Pons (tissue), 1 donor: ENCODE measurements around the gene LRMDA.

Experiments
- DNase-seq: peaks from one replicate; pipeline ENCODE4 v3.0.0-alpha.2; 2016; ENCODE audit warnings: low spot score

Gene LRMDA

GRCh38 chr10:75475460-75476182 lies 44.2 kb downstream of the LRMDA start:
- no peak for DNase-seq

DNA sequence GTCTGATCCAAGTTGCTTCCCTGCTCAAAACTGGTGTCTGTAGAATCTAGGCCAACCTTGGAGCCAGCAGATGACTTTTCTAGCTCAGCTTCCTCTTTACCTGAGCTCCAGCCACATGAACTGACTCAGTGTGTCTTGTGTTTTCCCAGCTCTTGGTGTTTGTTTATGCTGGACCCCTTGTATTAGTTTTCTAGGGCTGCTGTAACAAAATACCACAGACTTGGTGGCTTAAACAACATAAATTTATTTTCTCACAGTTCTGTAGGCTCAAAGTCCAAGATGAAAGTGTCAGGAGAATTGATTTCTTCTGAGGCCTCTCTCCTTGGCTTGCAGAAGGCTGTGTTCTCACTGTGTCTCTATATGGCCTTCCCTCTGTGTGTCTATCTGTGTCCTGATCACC lies 45.1 kb downstream of the LRMDA start:
- DNase-seq = no peak

DNA sequence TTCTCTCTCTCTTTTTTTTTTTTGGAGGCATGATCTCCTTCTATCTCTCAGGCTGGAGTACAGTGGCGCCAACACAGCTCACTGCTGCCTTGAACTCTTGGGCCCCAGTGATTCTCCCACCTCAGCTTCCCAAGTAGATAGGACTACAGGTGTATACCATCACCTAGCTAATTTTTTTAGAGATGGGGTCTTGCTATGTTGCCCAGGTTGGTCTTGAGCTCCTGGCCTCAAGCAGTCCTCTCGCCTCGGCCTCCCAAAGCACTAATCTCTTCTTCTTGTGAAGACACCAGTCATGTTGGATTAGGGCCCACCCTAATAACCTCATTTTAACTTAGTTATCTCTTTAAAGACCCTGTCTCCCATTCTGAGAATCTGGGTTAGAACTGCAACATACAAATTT lies 45.6 kb downstream of the LRMDA start:
- DNase-seq = no peak

DNA sequence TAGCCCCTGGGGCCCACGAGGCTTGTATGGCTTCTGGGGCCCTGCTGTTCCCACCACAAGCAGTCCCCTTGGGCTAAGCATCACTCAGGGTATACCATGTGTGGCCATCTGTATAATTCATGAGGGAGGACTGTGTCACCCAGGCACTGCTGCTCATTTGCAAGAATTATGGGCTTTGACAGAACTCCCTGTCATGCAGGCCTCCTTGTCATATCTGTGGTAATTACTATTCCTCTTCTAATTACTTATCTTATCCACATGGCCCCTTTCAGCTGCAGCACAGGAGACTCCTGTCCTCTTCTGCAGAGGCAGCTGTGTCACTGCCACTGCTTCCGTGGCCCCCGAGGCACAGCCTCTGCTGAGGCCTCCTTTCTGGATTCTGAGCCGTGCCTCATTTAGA lies 46.3 kb downstream of the LRMDA start:
- DNase-seq = no peak

- no peak for DNase-seq
These were observed 49.0 kb downstream of the LRMDA start for GRCh38 chr10:75480374-75480773.

DNA sequence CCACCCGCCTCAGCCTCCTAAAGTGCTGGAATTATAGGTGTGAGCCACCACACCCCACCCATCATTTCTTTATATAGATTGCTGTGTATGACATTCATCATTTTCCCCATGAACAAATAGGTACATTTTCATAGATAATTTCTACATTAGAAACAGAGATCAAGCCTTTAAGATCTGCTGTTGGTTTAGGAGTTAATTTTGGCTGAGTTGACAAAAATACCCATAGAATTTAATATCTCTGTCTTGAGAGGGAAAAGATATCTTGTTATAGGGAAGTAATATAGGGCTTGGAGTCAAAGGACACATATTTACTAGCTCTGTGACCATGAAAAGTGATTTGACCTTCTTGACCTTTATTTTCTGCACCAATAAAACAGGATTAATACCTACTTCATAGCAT lies 51.8 kb downstream of the LRMDA start:
- DNase-seq = no peak

- no peak for DNase-seq
These were observed 53.3 kb downstream of the LRMDA start for GRCh38 chr10:75484717-75485116.

DNA sequence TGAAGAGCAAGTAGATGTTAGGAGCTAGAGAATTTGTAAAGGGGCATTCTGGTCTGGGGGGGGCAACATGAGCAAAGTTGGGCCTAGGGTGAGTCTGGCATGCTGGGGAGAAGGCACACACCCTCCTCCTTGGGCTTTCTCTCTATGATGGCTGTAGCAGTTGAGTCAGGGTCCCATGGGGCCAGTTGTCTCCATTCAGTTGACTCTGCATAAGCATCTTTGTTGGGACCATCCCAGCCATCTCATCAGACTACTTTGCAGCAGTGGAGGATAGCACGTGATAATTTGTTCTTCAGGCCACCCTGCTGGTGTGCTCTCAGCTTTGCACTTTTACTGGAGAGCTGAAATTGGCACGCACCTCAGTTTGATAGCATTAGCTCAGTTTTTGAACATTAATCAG lies 55.2 kb downstream of the LRMDA start:
- no peak for DNase-seq

DNA sequence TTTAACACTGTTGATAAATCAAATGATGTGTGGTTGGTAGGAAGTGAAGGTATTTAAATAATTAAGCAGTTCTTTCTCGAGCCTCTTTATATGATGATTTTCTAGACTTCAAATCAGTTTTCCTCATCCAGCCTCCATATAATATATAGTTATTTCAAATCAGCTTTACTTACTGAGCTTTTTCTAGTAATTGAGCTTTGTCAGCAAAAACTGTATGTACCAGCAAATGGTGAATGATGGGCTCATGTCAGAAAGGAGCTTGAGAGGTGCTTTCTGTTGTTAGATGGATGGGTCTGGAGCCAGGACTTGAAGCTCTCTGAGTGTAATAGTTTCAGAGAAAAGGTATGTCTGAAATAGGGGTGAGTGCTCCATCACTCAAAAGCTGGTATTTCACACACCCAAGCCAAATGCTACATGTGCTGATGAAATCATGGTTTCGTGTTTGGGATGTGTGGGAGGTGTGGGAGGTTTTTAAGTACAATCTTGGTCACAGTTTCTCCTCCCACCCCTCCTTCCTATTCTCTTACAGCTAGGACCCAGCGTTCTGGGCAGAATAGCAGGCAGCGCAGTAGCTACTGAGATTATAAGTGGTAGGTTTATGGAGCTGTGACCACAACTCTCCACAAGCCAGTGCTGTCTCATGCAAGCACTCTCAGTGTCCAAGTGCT lies 55.8 kb downstream of the LRMDA start:
- DNase-seq = no peak

DNA sequence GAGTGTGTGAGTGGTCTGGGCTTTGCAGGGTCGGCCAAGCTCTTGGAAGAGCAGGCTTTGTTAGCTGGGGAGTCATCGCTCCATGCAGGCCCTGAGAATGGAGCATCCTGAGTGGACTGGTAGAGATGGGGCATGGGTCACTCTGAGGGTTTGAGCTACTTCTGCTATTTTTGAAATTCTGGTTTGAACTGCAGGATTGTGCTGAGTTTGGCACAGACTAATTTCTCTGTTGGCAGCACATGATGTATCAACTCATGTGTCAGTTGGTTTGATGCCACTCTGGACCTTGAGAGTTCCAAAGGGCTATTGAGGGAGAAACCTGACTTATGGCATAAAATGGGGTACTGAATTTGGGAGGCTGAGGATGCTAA lies 56.3 kb downstream of the LRMDA start:
- no peak for DNase-seq

GRCh38 chr10:75492173-75492925 lies 60.9 kb downstream of the LRMDA start:
- no peak for DNase-seq

GRCh38 chr10:75493464-75493863 lies 62.0 kb downstream of the LRMDA start:
- DNase-seq = no peak

GRCh38 chr10:75495434-75496190 lies 64.2 kb downstream of the LRMDA start:
- DNase-seq = peak; percentile 24

DNA sequence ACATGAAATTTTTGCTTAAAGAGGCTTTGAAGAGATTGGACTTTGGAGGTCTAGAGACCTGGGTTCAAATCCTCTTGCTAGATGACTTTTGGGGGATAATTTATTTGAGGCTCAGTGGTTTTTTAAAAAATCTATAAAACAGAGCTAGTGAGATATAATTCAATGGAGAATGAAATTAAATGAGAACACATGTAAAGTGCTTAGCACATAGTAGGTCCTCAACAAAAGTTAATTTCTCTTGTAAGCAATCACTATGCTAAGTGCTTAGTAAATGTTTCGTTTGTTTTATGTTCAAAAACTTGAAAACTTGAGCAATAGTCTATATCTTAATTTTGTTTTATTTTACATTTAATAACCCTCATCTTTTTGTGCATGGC lies 64.8 kb downstream of the LRMDA start:
- no peak for DNase-seq

GRCh38 chr10:75497997-75498883 lies 66.8 kb downstream of the LRMDA start:
- no peak for DNase-seq

DNA sequence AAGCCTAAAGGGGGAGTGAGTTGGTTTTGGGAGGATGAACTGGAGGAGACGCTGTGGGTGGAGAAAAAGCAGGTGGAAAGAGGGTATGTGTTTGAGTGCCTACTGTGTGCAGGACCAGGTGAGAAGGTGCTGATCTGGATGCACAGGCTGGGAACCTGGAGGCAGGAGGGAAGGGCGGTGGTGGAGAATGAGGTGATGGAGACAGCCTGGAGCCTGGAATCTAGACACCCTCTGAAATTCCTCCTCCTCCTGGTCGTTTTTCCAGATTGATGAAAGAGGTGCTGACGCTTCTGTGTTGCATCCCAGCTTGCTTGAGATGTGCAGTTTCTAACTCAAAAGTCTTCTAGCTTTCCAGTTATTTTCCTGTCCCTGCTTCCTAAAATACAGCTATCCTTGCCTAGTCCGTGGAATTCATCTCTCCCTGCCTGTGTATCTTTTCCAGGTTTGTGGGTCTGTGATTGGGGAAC lies 67.5 kb downstream of the LRMDA start:
- no peak for DNase-seq

- peak; percentile 14 for DNase-seq
These were observed 68.2 kb downstream of the LRMDA start for GRCh38 chr10:75499556-75500160.

DNA sequence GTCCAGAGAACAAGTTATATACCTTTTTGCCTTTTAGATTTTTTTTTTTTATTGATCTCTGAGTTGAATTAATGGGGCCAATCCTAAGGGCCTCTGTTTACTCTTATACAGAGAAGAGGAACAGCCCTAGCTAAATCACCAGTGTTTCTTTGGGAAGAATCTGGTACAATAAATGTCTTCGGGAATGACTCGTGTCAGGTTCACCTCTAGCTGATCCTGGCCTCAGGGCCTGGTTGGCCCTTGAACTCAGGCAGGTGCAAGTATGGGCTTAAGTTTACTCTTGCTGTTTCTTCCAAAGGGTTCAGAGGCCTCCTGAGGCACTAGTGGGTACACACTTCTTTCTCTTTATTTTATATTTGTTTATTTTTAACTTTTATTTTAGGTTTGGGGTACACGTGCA lies 71.0 kb downstream of the LRMDA start:
- DNase-seq = no peak

DNA sequence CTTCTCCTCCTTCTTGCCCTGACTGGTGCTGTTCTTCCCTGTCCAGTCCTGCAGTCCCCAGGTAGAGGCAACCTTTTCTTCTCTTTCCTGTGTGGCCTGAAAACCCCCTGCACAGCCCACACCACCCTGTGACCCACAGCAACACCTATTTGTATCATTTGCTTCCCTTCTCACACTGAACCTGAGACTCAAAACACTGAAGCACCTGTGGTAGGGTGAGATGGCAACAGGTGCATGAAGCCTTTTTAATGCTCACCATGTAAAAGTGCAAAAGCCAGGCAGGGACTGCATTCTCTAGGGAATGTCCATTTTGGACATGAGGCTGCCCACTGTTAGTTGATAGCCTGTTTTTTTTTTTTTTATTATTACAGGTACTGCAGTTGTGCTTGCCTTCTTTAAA lies 71.4 kb downstream of the LRMDA start:
- no peak for DNase-seq

DNA sequence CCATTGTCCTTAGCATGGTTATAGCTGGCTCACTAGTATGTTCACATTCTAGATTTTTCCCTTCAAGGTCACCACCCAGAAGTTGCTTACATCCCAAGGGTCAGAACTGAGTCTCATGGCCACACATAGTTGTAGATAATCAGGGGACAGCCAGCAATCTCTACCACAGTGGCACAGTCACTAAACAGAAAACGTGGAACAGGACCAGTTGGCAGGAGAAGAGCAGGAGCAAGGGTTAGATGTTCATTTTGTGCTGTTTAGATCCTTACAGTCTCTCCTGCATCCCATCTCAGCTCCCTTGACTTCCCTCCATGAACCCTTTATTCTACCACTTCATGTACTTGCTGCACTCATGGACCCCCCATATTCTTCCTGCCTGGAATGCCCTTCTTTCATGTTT lies 73.9 kb downstream of the LRMDA start:
- no peak for DNase-seq
